IgD-negative memory B cell (primary cell): ENCODE measurements around the gene HPS1. TPM values are rescaled to one million over a fixed set of nuclear protein-coding genes. Genes with fewer than 3 reads are reported as not detected.

ENCODE experiments used
- H3K27ac Mint-ChIP-seq, 3 donors: one replicate each; pipeline ENCODE4 v1.8.0; 2020 to 2022; ENCODE audit warnings: mild to moderate bottlenecking in 3 of 3, mixed read lengths in 3 of 3, moderate library complexity in 1 of 3
- H3K27me3 Mint-ChIP-seq: one replicate; pipeline ENCODE4 v1.8.0; 2021; ENCODE audit warnings: mixed read lengths
- H3K36me3 Mint-ChIP-seq: one replicate; pipeline ENCODE4 v1.8.0; 2020; ENCODE audit warnings: mild to moderate bottlenecking, mixed read lengths
- H3K4me1 Mint-ChIP-seq, 3 donors: one replicate each; pipeline ENCODE4 v1.8.0; 2020 to 2022; ENCODE audit warnings: mixed read lengths in 3 of 3, mild to moderate bottlenecking in 1 of 3
- H3K4me3 Mint-ChIP-seq, 4 donors: one replicate each; pipeline ENCODE4 v1.8.0; 2020 to 2022; ENCODE audit warnings: mild to moderate bottlenecking in 4 of 4, mixed read lengths in 4 of 4, moderate library complexity in 3 of 4
- H3K9me3 Mint-ChIP-seq, 3 donors: one replicate each; pipeline ENCODE4 v1.8.0; 2020 to 2021; ENCODE audit warnings: mixed read lengths in 3 of 3, mild to moderate bottlenecking in 1 of 3
- polyA plus RNA-seq: library from polyadenylated mRNA; unstranded; fragments of 300-500 nt; fragmentation: Illumina TruSeq; gene quantifications from one replicate; pipeline ENCODE4 v1.2.3, GENCODE V29; 2021

HPS1 gene
- polyA plus RNA-seq, 1 donor from 2014 or later: 125 TPM

DNA sequence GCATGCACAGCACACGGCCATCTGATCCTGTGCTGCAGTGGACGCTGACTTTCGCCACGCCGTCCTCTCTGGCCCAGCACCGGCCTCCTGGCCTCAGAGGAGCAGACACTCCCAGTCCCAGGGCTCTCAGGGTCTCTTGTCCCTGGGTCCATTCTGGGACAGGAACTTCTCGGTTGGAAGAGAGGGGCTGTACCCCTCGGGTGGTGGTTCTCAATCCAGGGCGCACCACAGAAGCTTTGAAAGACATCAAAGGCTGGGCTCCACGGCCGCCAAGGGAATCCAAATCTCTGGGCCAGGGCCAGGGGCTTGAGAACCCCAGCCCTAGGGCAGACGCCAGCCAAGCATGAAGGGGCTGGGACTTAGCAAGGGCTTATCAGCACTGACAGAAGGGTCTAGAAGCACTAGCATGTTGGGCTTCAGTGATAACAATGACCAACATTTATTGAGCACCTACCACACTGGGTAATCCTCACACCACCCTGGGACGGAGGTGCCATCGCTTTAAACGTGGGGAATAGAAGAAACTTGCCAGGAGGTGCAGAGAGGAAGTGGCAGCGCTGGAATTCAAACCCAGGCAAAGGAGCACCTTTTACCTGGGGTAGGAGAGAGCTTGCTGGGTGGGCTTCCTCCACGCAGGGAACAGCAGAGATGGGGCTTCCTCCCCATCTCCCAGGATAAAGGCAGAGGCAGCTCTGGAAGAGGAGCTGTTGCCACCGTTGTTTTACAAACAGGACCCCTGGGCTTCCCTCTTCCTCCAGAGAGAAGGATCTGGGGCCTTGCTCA lies 29.9 kb downstream of the HPS1 start:
- Mint-ChIP-seq H3K27me3 (no peaks in the 10 kb centered on the region), H3K27ac (peak overlapping the region in 2 of 3 donors; percentile 53 to 64), H3K4me3 (peak overlapping the region in 1 of 4 donors; percentile 33), H3K36me3 (no peaks in the 10 kb centered on the region), H3K4me1 (peaks cover 0 to 5% (median 5%) of the 10 kb centered on the region in 3 donors), H3K9me3 (no peaks in the 10 kb centered on the region)

DNA sequence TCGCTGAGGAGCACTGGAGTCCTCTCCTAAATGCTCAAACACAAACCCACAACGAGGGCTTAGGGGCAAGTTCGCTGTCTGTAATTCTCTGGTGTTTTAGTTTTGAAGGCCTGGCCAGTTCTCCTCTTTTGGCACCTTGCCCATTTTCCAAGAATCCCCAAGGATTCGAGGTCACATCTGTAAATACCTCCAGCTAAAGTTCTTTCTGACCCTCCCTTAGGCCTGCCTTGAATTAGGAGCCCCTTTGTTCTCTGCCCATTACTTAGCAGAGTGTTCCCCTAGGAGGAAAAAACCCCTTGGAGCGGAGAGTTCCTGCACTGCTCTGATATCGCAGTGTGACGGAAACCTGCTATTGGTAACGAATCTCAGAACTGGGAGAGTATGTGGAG lies 31.0 kb downstream of the HPS1 start:
- peaks cover 0 to 5% (median 2%) of the 10 kb centered on the region in 3 donors for H3K4me1 Mint-ChIP-seq
- H3K27ac Mint-ChIP-seq: peak overlapping the region in 1 of 3 donors; percentile 91
- no peaks in the 10 kb centered on the region for H3K36me3 Mint-ChIP-seq
- no peaks in the 10 kb centered on the region for H3K9me3 Mint-ChIP-seq
- H3K27me3 Mint-ChIP-seq: no peaks in the 10 kb centered on the region
- H3K4me3 Mint-ChIP-seq: peak overlapping the region in 1 of 4 donors; percentile 23

DNA sequence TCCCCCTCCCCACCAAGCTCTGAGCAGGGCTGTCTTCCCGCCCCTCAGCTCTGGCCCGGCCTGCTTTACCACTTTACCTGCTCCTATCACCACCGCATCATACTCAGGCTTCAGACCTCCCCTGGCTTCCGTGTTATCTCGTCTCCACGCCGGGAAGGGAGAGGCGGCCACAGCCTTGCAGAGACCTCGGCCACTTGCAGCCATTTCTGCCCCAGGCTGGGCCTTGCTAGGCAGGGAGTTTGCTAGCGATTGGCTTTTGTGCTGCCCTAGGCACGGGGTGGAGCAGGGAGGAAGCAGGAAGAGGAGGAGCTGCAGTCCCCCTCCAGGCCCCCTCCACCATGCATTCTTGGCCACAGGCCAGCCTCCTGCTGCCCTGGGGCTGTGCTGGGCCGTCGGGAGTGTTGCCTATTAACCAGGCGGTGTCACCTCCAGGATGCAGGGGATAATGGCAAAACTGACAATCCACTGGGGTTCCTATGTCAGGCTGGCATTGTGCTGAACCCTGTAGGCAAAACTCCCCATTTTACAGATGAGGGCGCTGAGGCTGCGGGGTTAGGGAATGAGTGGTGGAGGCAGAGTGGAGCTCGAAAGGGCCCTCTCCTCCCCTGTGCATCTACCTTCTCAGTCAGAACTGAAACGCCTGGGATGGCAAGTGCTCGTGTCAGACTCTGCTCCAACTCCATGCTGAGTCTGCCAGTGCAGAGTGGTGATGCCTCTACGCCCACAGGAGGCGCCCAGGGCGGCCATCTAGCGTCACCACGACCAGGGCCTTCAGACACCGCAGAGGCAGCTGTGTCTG lies 31.6 kb downstream of the HPS1 start, which contains the start of gene PYROXD2:
Gene PYROXD2 (minus strand): TSS at position 251 of the 799 bp plus-strand sequence. CDS start 47 bp downstream, at position 204.
- Mint-ChIP-seq H3K9me3 (no peaks in the 10 kb centered on the region), H3K27me3 (no peaks in the 10 kb centered on the region), H3K27ac (peak within 1 kb of the TSS in 2 of 3 donors; percentile 71 to 91), H3K4me3 (peak within 1 kb of the TSS in 3 of 4 donors; percentile 57 to 86 (median 74)), H3K36me3 (no peaks in the 10 kb centered on the region), H3K4me1 (peaks cover 0 to 5% (median 2%) of the 10 kb centered on the region in 3 donors)

DNA sequence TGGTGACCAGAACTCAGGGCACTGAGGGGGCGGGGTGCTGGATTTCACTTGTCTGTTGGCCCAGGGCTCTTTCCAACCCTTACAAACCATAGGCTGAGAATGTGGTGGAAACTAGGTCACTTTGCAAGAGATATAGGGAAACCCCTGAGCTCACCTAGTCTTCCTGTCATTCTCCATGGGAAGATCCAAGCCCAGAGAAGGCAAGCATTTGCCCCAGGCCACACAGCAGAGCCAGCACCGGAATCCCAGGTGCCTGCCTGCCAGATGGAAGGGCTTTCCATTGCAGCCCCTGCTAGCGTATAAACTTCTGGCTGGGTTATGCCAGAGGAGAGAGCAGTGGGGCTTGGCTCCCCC lies 32.2 kb downstream of the HPS1 start:
- Mint-ChIP-seq H3K36me3 (no peaks in the 10 kb centered on the region), H3K4me3 (peak overlapping the region in 3 of 4 donors; percentile 54 to 74 (median 57)), H3K27me3 (no peaks in the 10 kb centered on the region), H3K9me3 (no peaks in the 10 kb centered on the region), H3K4me1 (peaks cover 0 to 5% (median 2%) of the 10 kb centered on the region in 3 donors), H3K27ac (peak overlapping the region in 2 of 3 donors; percentile 71 to 91)

DNA sequence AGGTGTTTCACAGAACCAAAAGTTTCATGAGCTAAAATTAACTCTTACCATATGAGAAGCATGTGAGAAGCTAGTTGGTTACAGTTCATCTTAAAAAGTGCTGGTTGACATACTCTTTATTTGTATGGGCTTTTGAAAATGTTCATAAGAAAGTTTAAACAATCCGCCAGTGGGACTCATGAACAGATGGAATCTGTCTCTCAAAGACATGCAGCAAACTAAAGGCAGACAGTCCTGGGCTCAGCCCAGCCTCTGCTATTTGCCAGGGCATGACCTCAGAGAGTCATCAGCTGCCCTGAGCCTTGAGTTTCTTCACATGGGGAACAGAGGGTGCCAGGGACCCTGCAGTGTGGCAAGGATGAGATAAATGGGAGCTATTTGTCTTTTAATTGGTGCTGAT lies 35.0 kb downstream of the HPS1 start:
- H3K27me3 Mint-ChIP-seq: no peaks in the 10 kb centered on the region
- H3K36me3 Mint-ChIP-seq: no peaks in the 10 kb centered on the region
- H3K4me3 Mint-ChIP-seq: no peak overlapping the region
- no peak overlapping the region for H3K27ac Mint-ChIP-seq
- H3K9me3 Mint-ChIP-seq: no peaks in the 10 kb centered on the region
- peaks cover 2 to 5% (median 4%) of the 10 kb centered on the region in 3 donors for H3K4me1 Mint-ChIP-seq

DNA sequence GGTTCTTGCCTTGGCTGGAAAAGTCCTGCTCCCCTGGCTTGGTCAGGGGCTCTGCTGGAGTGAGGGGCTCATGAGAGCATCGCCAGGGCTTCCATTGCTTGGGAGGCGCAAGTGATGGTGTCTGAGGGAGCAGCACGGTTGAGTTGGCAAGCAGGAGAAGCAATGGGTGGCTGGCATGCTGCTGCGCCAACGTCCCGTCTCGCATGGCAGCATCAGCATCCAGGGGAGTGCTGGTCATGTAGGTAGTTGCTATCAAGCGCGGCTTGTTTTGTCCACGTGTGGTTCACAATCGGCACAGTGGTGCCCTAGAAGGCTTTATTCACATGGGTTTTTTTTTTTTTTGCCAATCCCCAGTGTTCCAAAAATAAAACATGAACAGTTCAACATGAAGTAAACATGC lies 35.6 kb downstream of the HPS1 start:
- no peaks in the 10 kb centered on the region for H3K27me3 Mint-ChIP-seq
- H3K4me1 Mint-ChIP-seq: peaks cover 2 to 5% (median 4%) of the 10 kb centered on the region in 3 donors
- H3K36me3 Mint-ChIP-seq: no peaks in the 10 kb centered on the region
- H3K27ac Mint-ChIP-seq: no peak overlapping the region
- no peaks in the 10 kb centered on the region for H3K9me3 Mint-ChIP-seq
- peak overlapping the region in 2 of 4 donors; percentile 33 to 73 for H3K4me3 Mint-ChIP-seq

DNA sequence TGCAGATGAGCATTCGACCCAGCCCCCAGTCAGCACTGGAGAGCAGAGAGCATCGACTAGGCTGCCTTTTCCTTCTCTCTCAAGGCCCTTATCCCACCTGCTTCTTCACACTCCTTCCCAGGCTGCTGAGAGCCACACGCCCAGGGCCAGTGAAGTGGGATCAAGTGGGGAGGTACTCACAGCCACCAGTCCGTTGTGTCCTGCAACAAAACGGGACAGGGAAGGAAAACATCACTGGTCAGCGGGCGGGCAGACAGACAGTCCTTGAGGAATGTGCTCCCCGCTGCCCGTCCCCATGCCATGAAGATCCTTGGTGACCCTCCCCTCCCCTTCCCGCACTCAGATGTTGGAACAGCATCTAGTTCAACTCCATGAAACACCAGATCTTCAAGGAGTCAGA lies 36.0 kb downstream of the HPS1 start:
- Mint-ChIP-seq H3K4me1 (peaks cover under 1 to 4% (median 2%) of the 10 kb centered on the region in 3 donors), H3K9me3 (no peaks in the 10 kb centered on the region), H3K36me3 (no peaks in the 10 kb centered on the region), H3K4me3 (peak overlapping the region in 1 of 4 donors; percentile 17), H3K27ac (no peak overlapping the region), H3K27me3 (no peaks in the 10 kb centered on the region)

DNA sequence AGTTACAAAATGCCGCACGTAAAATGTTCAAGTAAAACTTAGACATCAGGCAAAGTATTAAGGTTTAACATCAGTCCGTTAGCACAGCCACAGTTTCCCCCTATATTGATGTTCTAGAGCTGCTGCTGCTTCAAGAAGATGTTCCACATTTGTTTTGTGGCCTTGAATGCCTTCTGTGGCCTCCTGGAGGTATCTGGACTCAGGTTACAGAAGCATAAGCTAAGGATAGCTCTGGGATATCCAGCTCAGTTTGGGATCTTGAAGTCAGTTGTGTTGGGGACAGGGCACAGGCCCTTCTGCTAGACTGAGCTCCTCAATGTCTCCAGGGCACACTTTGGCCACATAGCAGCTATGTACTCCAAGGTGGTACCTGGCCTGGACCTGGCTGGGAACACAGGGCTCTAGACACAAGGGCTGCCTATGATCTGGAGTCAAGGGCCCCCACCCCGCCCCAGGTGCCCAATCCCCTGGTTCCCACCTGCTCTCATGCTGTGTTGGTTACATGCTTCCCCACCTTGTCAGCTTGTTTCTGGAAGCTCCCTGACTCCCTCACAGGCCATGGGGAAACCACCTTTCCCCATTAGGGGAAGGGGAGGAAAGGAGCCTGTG lies 36.5 kb downstream of the HPS1 start:
- Mint-ChIP-seq H3K4me1 (peaks cover 0 to 4% (median 2%) of the 10 kb centered on the region in 3 donors), H3K27ac (no peak overlapping the region), H3K27me3 (no peaks in the 10 kb centered on the region), H3K9me3 (no peaks in the 10 kb centered on the region), H3K36me3 (no peaks in the 10 kb centered on the region), H3K4me3 (no peak overlapping the region)

DNA sequence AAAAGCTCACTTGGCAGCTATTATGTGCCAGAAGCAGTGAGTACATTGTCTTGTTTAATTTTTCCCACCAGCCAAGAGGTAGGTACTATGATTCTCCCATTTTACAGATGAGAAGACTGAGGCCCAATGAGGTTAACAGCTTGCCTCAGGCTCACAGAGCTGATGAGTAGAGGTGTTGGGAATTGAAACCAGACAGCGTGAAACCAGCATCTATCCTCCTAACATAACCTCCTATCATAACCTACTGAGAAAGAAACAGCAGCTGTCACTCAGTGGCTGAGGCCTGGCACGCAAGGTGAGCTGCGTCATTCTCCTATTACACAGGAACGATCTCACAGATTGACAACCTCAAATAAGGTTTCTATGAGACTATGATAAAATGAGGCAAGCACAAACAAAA lies 37.9 kb downstream of the HPS1 start:
- Mint-ChIP-seq H3K4me1 (peaks cover 0 to 7% (median 4%) of the 10 kb centered on the region in 3 donors), H3K36me3 (no peaks in the 10 kb centered on the region), H3K4me3 (no peak overlapping the region), H3K27ac (no peak overlapping the region), H3K27me3 (no peaks in the 10 kb centered on the region), H3K9me3 (no peaks in the 10 kb centered on the region)

DNA sequence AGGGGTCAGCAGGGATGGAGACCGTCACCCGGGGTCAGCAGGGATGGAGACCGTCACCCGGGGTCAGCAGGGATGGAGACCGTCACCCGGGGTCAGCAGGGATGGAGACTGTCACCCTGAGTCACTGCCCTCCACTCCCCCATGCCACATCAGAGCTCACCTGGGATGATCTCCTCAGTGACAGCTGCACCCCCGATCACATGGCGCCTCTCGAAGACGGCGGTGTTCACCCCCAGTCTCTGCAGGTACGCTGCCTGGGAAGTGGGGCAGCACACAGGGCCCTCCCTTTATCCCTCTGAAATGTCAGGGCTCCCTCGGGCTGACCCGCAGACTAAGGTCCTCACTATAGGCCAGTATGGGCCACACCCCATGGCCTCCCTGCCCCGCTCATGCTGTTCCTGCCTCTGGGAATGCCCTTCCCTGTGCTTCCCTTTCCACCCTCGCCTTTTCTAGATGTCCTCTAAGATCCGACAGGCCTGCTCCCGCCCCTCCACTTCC lies 38.9 kb downstream of the HPS1 start:
- Mint-ChIP-seq H3K9me3 (no peaks in the 10 kb centered on the region), H3K4me3 (no peak overlapping the region), H3K4me1 (peaks cover 0 to 10% (median 4%) of the 10 kb centered on the region in 3 donors), H3K27ac (peak overlapping the region in 1 of 3 donors; percentile 87), H3K27me3 (peaks cover 2% of the 10 kb centered on the region), H3K36me3 (peaks cover 3% of the 10 kb centered on the region)

DNA sequence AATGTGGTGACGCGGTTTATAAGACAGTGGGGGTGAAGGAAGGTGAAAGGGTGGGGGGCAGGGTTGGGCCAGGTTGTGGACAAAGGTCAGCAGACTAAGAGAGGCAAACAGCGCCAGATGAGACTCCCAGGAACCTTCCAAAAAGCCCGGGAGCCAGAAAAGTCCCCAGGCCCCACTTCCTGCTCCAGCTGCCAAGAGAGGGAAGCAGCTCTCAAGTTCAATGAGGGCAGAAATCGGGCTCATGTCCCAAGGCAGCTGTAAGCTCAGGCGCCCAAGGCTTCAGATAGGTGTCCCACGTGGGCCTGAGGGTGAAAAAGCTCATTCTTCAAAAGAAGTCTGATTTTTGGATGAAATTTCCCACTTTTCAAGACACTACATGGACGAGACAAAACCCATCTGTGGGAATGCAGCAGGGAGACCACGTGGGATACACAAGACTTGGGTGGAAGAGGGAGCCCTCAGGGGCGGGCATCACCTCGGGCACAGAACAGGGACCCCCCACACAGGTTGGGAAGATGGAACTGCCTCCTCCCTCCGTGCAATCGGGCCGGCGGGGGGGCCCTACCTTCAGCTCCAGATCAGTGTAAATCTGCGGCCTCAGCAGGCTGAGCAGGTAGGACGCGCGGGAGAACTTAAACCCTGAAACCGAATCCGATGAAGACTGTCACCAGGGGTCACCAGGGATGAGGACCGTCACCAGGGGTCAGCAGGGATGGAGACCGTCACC lies 39.6 kb downstream of the HPS1 start:
- Mint-ChIP-seq H3K36me3 (peaks cover 3% of the 10 kb centered on the region), H3K4me1 (peaks cover 0 to 10% (median 4%) of the 10 kb centered on the region in 3 donors), H3K27me3 (peaks cover 2% of the 10 kb centered on the region), H3K4me3 (no peak overlapping the region), H3K27ac (no peak overlapping the region), H3K9me3 (no peaks in the 10 kb centered on the region)

DNA sequence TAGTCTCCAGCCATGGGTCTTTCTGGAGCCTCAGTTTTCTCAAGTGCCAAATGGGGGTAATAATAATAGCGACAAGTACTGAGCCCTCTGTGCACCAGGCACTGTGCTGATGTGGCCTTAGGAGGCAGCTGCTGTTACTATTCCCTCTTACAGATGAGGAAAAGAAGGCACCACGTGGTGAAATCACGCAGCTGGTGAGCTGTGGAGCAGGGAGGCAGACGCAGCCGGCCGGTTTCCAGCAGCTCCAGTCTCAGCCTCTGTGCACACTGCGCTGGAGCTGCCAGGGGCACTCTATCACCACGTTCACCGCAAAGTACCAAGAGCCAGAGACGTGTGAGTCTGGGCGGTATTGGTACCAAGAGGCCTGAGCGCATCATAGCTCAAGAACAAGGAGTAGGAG lies 41.3 kb downstream of the HPS1 start:
- peaks cover 2% of the 10 kb centered on the region for H3K27me3 Mint-ChIP-seq
- H3K4me3 Mint-ChIP-seq: no peak overlapping the region
- H3K36me3 Mint-ChIP-seq: peaks cover 3% of the 10 kb centered on the region
- H3K4me1 Mint-ChIP-seq: peaks cover 0 to 10% (median 2%) of the 10 kb centered on the region in 3 donors
- no peaks in the 10 kb centered on the region for H3K9me3 Mint-ChIP-seq
- peak overlapping the region in 1 of 3 donors; percentile 43 for H3K27ac Mint-ChIP-seq

DNA sequence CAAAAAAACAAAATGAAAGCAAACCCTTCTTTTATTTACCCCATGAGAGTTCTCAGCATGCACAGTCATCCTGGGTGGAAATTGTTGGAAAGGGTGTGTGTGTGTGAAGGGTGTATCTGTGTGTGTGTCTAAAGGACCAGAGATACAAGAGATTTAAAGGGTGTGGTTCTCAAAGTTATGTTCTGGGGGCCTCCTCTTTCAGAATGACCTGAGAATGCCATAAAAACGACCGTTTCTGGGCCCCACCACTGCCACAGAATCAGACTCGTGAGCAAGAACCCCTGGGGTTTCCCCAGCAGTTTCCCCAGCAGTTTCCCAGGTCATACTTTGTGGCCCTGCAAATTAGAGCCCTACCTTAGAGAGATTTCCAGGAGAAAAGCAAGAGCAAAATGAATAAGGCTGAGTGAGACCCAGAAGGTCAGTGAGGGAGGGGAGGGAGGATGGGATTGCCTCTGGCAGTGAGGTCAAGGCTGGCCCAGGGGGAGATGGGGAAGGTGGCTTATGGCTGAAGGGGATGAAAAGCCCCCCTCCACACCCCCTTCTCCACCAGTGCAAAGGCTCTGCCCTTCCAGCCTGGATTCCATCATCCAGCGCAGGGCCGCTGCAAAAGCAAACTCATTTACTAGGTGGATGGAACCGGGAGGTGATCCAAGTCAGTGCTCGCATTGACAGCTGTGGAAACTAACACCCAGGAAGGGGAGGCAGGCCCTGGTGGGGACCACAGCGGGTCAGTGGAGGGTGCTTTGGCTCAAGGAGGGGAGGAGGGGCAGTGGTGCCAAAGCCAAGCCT lies 42.0 kb downstream of the HPS1 start:
- H3K27ac Mint-ChIP-seq: peak overlapping the region in 1 of 3 donors; percentile 43
- H3K9me3 Mint-ChIP-seq: no peaks in the 10 kb centered on the region
- peaks cover 3% of the 10 kb centered on the region for H3K36me3 Mint-ChIP-seq
- peak overlapping the region in 1 of 4 donors; percentile 39 for H3K4me3 Mint-ChIP-seq
- peaks cover 2% of the 10 kb centered on the region for H3K27me3 Mint-ChIP-seq
- H3K4me1 Mint-ChIP-seq: peaks cover 0 to 10% (median 2%) of the 10 kb centered on the region in 3 donors
